Kidney epithelial cell (primary cell): ENCODE measurements around the gene LINC01488. TPM values are rescaled to one million over a fixed set of nuclear protein-coding genes. Genes with fewer than 3 reads are reported as not detected.
A peak's percentile ranks its signal among the peaks of the same experiment; 100 is the strongest.

Experiments
- DNase-seq: peaks from one replicate; pipeline ENCODE4 v3.0.0-alpha.2; 2010; ENCODE audit warnings: low read depth
- H3K27me3 ChIP-seq: 2 replicates; pipeline ENCODE4 v1.6.0; 2011; ENCODE audit warnings: low read length; ENCODE audit not compliant: control insufficient read depth, insufficient read depth
- H3K36me3 ChIP-seq: 2 replicates; pipeline ENCODE4 v1.5.1; 2011; ENCODE audit warnings: low read length; ENCODE audit not compliant: control insufficient read depth, insufficient read depth
- H3K4me3 ChIP-seq: 2 replicates; pipeline ENCODE4 v1.5.1; 2011; ENCODE audit warnings: low read depth, mild to moderate bottlenecking, control low read depth, low read length
- total RNA-seq: library from RNA; depleted of rRNA; stranded (reverse); fragments of >200 nt; gene quantifications from 2 replicates; pipeline ENCODE4 v1.2.3, GENCODE V29; 2015
- TF ChIP-seq, protein P1 (sequence below): IDR thresholded peaks from 2 replicates; pipeline ENCODE4 v1.5.1; 2011; ENCODE audit warnings: mild to moderate bottlenecking, moderate library complexity, low read length, control low read depth, inconsistent platforms; ENCODE audit not compliant: insufficient read depth, poor library complexity, severe bottlenecking

LINC01488 gene
- total RNA-seq, 1 donor from 2014 or later: not detected

DNA sequence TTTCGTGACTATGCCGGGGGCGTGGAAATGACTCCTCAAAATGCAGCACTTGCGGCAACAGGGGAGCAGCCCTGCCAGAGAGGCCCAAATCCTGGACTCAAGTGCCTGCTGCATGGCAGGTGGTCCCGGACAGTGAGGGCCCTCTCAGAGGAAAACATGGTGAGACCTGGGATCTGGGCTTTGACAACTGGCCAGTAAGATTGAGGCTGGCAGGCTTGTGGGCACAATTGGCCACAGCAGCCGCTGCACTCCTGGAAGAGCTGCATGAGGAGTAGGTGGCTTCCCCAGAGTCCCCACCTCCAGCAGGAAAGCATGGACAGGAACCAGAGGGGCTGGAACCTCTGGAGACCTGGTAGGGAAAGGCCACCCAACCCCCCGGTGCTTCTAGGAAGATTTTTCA lies 13.4 kb downstream of the LINC01488 start:
- TF ChIP-seq, protein P1, sequence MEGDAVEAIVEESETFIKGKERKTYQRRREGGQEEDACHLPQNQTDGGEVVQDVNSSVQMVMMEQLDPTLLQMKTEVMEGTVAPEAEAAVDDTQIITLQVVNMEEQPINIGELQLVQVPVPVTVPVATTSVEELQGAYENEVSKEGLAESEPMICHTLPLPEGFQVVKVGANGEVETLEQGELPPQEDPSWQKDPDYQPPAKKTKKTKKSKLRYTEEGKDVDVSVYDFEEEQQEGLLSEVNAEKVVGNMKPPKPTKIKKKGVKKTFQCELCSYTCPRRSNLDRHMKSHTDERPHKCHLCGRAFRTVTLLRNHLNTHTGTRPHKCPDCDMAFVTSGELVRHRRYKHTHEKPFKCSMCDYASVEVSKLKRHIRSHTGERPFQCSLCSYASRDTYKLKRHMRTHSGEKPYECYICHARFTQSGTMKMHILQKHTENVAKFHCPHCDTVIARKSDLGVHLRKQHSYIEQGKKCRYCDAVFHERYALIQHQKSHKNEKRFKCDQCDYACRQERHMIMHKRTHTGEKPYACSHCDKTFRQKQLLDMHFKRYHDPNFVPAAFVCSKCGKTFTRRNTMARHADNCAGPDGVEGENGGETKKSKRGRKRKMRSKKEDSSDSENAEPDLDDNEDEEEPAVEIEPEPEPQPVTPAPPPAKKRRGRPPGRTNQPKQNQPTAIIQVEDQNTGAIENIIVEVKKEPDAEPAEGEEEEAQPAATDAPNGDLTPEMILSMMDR: no peak
- peaks cover 2% of the 10 kb centered on the region for H3K27me3 ChIP-seq

GRCh38 chr11:69495441-69496201 lies 14.2 kb downstream of the LINC01488 start:
- no peaks in the 10 kb centered on the region for H3K36me3 ChIP-seq
- H3K4me3 ChIP-seq: no peak overlapping the region
- peaks cover 2% of the 10 kb centered on the region for H3K27me3 ChIP-seq
- no peak for DNase-seq
- TF ChIP-seq, protein P1: no peak

More for the DNA sequence above, 13.4 kb downstream of the LINC01488 start:
- H3K4me3 ChIP-seq: no peak overlapping the region
- no peak for DNase-seq
- H3K36me3 ChIP-seq: no peaks in the 10 kb centered on the region

- no peak overlapping the region for H3K4me3 ChIP-seq
- peaks cover 2% of the 10 kb centered on the region for H3K27me3 ChIP-seq
- TF ChIP-seq, protein P1: no peak
- H3K36me3 ChIP-seq: no peaks in the 10 kb centered on the region
- DNase-seq: no peak
Measured at GRCh38 chr11:69496202-69496557, 14.7 kb downstream of the LINC01488 start.

- H3K36me3 ChIP-seq: no peaks in the 10 kb centered on the region
- no peak overlapping the region for H3K4me3 ChIP-seq
- DNase-seq: no peak
- H3K27me3 ChIP-seq: peaks cover 2% of the 10 kb centered on the region
- TF ChIP-seq, protein P1: no peak
Measured at GRCh38 chr11:69496631-69497220, 15.3 kb downstream of the LINC01488 start.

DNA sequence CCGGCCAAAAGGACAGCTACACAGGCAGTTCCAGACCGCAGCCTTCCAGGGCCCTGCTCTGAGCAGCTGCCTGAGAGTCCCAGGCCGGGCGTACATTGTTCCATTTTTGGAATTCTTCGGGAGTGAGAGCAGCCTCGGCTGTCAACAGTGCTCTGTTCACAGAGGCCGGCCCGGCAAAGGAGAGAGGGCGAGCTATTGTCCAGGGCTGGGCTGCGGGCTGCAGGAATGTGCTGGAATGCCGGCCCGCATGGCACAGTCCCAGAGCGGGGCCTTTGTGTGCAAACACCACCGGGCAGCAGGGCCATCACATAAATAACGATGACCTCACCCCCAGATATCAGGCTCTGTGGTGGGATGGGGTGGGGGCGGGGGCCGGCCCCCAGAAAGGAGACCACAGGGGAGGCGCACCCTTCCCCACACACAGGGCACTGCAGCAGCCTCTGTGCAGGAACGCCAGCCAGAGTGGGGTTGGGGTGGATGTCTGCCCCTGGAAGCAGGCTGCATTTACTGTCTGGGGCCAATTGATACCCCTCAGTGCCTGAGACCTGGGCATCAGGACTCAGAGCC lies 15.8 kb downstream of the LINC01488 start:
- TF ChIP-seq, protein P1: no peak
- Histone ChIP-seq H3K4me3 (no peak overlapping the region), H3K36me3 (no peaks in the 10 kb centered on the region), H3K27me3 (peaks cover 1% of the 10 kb centered on the region)
- DNase-seq: peak; percentile 83
